SK-N-DZ (cell line): ENCODE data around the gene ATP5ME.
"Not testable (repeated sequence)": the region's sequence is repeated elsewhere in the genome, so short reads cannot be mapped to it uniquely, and the experiment has no call there.

ENCODE experiments used
- DNase-seq: peaks from one replicate; pipeline ENCODE4 v3.0.0-alpha.2; 2015; ENCODE audit warnings: low spot score

ATP5ME gene

DNA sequence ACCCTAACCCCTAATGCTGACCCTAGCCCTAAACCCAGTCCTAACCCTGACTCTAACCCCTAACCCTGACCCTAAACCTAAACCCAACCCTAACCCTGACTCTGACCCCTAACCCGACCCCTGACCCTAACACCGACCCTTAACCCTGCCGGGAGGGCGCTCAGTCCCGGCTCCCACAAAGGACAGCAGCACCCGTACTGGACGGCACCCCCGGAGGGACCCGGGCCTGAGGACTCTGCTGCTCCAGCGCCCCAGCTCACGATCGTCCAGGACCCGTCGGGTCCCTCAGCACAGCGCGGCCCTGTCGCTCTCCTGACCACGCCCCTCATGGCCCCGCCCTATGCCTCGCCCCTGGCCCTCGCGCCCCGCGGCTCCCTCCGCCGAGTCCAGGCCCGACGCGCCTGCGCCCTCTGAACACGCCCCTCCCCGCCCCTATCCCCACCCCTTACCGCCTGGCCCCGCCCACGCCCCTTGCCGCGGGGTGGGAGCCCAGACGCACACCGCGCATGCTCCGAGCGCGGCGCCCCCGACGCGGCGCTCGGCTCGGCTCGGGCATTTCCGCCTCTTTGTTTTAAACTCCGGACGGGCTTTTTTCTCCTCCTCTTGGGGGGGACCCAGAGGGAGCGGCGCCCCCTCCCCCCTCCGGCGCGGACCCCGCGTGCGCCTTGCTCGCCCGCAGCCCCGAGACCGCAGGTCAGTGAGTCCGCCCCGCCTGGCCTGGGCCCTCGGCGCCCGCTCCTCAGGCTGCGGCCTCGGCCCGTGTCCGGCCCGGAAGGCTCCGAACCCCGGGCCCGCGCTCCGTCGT, 31.4 kb upstream of the ATP5ME start, which contains the start of gene PCGF3:
PCGF3 (plus strand) TSS at position 555 of the 805 bp plus-strand sequence. CDS start 27,849 bp downstream, outside the sequence.
- peak; percentile 88 for DNase-seq

GRCh38 chr4:704971-705277, 30.8 kb upstream of the ATP5ME start:
- no peak for DNase-seq

DNA sequence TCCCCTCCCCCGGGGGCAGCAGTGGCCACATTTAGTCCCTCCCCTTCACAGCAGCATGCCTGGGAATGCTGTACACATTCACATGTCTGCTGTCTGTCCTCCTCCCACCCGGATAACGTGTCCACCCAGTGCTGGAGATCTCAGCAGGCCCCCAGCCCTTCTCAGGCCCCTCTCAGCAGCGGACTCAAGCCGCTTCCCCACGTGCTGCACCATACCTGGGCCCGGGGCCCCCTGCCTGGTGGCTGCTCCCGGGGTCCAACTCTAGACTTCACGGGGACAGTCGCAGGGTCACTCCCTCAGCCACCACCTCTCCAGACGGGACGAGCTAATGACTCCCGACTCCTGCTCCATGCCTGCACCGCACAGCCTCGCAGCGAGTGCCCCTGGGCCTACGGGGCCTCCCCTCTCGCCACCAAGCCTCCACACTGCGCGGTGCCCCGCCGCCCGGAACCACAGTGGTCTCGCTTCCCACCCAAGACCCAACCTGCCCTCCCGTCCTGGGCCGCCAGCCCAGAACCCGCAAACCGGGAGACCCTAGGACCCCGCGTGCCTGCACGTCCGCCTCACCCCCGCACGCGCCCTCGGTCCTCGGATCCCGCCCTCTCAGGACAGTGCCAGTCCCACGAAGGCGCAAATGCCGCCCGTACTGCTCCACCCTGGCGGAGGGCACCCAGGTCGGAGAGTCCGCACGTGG, 30.3 kb upstream of the ATP5ME start:
- no peak for DNase-seq

DNA sequence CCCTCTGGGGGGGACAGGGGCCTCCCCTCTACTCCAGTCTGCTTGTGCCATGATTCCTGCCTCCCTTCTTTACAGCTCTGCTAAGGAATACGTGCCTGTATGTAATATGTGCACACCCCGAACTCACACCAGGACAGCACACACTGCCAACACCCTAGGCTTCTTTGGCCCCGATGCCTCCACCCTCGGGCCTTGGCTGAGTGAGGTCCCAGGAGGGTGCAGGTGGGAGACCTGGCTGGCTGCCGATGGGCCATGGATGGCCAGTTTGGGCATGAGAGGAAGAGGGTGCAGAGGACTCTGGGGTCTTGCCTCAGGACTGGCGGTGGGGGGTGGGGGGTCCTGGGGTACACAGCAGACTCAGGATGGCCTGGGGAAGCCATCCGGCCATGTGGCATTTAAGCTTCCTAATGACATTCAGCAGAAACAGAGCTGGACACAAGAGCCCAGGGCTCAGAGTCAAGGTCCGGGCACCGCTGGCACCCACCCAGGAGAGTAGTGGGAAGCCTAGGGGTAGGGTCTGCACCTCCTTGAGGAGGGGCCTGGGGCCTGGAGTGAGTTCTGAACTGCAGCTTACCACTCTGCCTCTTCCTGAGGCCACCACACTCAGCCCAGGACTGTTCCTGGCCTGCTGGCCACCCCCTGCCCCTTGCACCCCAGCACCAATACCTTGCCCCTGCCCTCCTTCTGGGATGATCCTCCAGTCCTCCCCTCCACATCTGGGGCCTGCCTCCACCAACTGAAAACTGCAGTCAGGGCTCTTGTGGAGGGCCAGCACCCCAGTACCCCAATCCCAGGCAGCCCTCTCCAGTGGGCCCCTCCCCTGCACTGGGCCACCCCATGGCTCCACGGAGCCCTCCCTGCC, 29.5 kb upstream of the ATP5ME start:
- no peak for DNase-seq

- DNase-seq, result no peak
These were observed 28.6 kb upstream of the ATP5ME start for GRCh38 chr4:702618-703048.

GRCh38 chr4:700587-701264, 26.6 kb upstream of the ATP5ME start:
- no peak for DNase-seq

DNA sequence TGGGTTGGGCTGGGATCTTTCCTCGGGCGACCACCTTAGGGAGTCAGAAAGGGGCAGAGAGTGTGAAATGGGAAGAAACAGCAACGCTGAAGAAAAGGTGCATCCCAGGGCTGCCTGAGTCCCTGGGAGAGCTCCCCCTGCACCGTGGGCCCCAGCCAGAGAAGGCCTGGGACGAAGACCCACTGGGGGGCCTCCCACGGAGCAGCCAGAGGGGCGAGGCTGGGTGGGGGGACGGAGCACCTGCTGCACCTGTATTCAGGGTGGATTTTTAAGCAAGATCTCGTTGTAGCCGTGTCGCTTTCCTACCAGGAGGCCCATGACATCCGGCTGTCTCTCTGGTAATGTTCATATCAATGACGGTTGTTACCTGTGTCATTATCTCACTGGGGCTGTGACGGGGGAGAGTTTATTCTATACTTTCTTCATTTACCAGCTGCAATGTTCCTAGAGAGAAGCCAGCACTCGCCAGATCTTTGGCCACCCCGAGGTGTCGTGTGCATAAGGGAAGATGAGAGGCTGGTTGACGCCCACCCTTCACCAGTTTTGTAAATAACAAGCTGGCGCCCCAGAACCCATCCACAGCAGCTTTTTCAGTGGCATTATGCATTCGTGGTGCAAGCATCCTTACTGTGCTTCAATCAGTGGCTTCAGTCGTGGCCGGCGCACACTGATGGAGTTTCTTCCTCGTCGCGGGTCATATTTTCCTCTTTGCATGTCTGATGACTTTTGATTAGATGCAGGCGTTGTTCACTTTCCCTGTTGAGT, 25.9 kb upstream of the ATP5ME start:
- no peak for DNase-seq

DNA sequence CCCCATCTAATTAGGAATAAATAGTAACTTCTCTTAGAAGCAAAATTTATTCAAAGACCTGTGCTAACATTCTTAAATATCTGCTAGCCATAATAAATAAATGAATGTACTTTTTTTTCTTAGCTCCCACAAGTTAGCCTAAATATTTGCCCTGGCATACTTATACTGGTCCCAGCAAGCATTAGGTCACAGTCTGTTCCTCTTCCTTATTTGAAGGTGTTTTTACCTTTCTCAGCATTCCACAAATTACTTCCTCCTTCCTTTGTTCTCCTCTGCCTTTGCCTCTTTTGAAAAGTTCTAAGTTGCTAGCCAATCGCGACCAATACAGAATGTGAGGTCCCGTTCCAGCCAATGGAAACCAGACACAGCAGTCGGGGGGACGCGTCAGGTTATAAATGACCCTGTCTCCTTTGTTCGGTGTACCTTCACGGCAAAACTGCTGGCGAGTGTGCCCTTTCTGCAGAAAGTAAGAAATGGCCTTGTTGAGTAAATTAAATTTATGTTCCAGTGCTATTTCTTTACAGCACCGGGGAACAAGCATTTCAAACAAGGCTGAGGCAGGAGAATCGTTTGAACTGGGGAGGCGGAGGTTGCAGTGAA, 20.4 kb upstream of the ATP5ME start:
- not testable (repeated sequence) for DNase-seq

GRCh38 chr4:692771-693554, 18.9 kb upstream of the ATP5ME start:
- DNase-seq, result no peak

GRCh38 chr4:689723-690122, 15.6 kb upstream of the ATP5ME start:
- DNase-seq, result no peak

- DNase-seq, result no peak
These were observed 15.0 kb upstream of the ATP5ME start, which contains the start of gene SLC49A3 for GRCh38 chr4:688854-689681. Gene SLC49A3 (minus strand): TSS chr4:689151. CDS start chr4:689127, 24 bp downstream.

DNA sequence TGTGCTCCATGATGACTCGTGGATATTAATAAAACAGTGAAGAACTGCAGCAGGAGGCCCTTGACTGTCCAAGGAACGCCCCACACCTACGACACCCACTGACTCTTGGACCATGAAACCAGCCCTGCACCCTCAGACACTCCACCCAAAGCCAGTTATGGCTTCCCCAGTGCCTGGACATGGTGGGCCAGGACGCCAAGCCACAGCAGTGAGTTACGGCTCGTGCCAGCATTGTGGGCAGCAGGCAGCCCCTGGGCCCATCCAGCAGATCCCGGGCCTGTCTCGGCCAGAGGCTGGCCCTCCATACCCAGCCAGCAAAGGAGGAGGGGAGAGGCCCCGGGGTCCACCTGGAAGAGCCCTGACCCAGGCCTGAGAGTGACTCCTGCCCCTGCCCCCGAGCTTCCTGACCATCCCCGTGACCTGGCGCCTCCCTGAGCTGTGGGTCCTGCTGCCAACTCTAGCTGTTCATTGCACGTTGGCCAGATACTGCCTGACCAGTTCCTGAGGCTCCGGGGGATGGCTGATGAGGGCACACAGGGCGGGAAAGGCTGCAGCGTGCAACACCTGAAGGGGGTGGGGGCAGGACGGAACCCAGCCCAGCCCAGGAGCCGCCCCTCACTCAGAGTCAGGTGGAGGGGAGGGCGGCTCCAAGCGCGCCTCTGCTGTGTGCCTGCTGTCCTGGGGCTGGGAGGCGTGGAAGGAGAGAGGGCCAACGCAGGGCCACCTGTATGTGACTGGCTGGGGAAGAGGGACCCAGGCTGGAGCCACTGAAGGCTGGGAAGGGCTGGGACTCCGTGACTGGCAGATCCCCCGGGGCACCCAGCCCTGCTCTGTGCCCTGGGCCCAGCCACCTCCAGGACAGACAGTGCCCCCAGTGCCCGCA, 14.1 kb upstream of the ATP5ME start:
- DNase-seq, result no peak

- DNase-seq, result no peak
These were observed 13.2 kb upstream of the ATP5ME start for GRCh38 chr4:687048-687970.

GRCh38 chr4:686413-687040, 12.5 kb upstream of the ATP5ME start:
- no peak for DNase-seq

- no peak for DNase-seq
These were observed 11.8 kb upstream of the ATP5ME start for GRCh38 chr4:685679-686412.
